Adrenal gland (tissue), 12 donors: Measurements from ENCODE around the gene COL5A1. TPM values are rescaled to one million over a fixed set of nuclear protein-coding genes. Genes with fewer than 3 reads are reported as not detected.

Experiments used
- DNase-seq, 7 donors: peaks; one replicate each; pipeline ENCODE4 v3.0.0-alpha.2; 2019 to 2020
- H3K27ac ChIP-seq, 5 donors: fragments of 200-600 bp; sonication (generic) in 4 of 5; 1 replicate in 3 of 5; 2 replicates in 2 of 5; pipeline versions ENCODE4 v1.5.1 to v1.8.0; 2016 to 2020; ENCODE audit warnings: mild to moderate bottlenecking in 1 of 5
- H3K27me3 ChIP-seq: fragments of 200-600 bp; 2 replicates; pipeline ENCODE4 v1.8.0; 2021
- H3K36me3 ChIP-seq, 2 donors: fragments of 200-600 bp; replicated peaks in 1 of 2; 1 replicate in 1 of 2; 2 replicates in 1 of 2; pipeline versions ENCODE4 v1.5.1 to v1.8.0; 2018 to 2022
- H3K4me1 ChIP-seq, 2 donors: fragments of 200-600 bp; replicated peaks in 1 of 2; 1 replicate in 1 of 2; 2 replicates in 1 of 2; pipeline versions ENCODE4 v1.5.1 to v1.8.0; 2018 to 2021
- H3K4me3 ChIP-seq, 4 donors: fragments of 200-600 bp; sonication (generic) in 3 of 4; one replicate each; pipeline ENCODE4 v1.5.1; 2016 to 2018
- H3K9me3 ChIP-seq, 3 donors: fragments of 200-600 bp; sonication (generic) in 1 of 3; replicated peaks in 1 of 3; 1 replicate in 2 of 3; 2 replicates in 1 of 3; pipeline versions ENCODE4 v1.5.1 to v1.8.0; 2016 to 2021
- POLR2A ChIP-seq, 2 donors: fragments of 450-650 bp; IDR thresholded peaks; one replicate each; pipeline ENCODE4 v1.6.1; 2017; ENCODE audit warnings: antibody characterized with exemption in 2 of 2, mild to moderate bottlenecking in 2 of 2, moderate library complexity in 1 of 2
- WGBS, 4 donors: extraction: QIAGEN DNeasy Blood & Tissue Kit in 2 of 4; methylation state at CpG; one replicate each; pipeline versions ENCODE4 v1.1.5 to v1.1.7; 2013 to 2017; 5-methylcytosine and 5-hydroxymethylcytosine counted together
- intact Hi-C, 2 donors: fragments of 100-400 bp; cut with DNase I; formaldehyde crosslinking; loops; one replicate each; pipeline versions ENCODE4 v1.14.1 to v1.15.0; 2022 to 2023
- polyA plus RNA-seq, 3 donors: library from polyadenylated mRNA; stranded (reverse); fragments of 200-250 nt in 2 of 3; fragments of 350-450 nt in 1 of 3; fragmentation: Illumina TruSeq in 1 of 3; extraction: RNeasy Lipid Tissue Mini Kit (QIAGEN cat#74804) in 1 of 3; gene quantifications; one replicate each; pipeline ENCODE4 v1.2.3, GENCODE V29; 2013 to 2014
- total RNA-seq, 9 donors: library from RNA; depleted of rRNA in 4 of 9; stranded (reverse); fragments of >200 nt in 4 of 9; fragments of 120-200 nt in 1 of 9; fragmentation: NEBNext Ultra II Directional in 1 of 9; extraction: Animal tissue kit (Norgen Biotek cat#: 25700) in 1 of 9; gene quantifications; one replicate each; pipeline versions ENCODE4 v1.1.0 to v1.2.4, GENCODE V29; 2013 to 2023
- TF ChIP-seq, protein P1 (sequence below), 6 experiments: fragments of 450-650 bp in 4 of 6; fragments of 200-600 bp in 2 of 6; sonication (generic) in 1 of 6; IDR thresholded peaks; 1 replicate in 5 of 6; 2 replicates in 1 of 6; pipeline versions ENCODE4 v1.5.1 to v1.8.0; 2016 to 2021; ENCODE audit warnings: antibody characterized with exemption in 6 of 6, mild to moderate bottlenecking in 2 of 6, moderate library complexity in 1 of 6
- donor health status: healthy with polysubstance abuse.
- donor health status: Bipolar disorder and iron deficiency.
- donor health status: DM: yes; HTN: yes; CAD: no.
- donor health status: DM: no; HTN: no; CAD: no.
- donor health status: DM: no; HTN: no; CAD: no.
- donor health status: DM: yes; HTN: yes; CAD: no.

COL5A1 gene
- total and polyA plus RNA-seq, 12 donors = 3.5 to 45.5 (median 29.3) TPM

DNA sequence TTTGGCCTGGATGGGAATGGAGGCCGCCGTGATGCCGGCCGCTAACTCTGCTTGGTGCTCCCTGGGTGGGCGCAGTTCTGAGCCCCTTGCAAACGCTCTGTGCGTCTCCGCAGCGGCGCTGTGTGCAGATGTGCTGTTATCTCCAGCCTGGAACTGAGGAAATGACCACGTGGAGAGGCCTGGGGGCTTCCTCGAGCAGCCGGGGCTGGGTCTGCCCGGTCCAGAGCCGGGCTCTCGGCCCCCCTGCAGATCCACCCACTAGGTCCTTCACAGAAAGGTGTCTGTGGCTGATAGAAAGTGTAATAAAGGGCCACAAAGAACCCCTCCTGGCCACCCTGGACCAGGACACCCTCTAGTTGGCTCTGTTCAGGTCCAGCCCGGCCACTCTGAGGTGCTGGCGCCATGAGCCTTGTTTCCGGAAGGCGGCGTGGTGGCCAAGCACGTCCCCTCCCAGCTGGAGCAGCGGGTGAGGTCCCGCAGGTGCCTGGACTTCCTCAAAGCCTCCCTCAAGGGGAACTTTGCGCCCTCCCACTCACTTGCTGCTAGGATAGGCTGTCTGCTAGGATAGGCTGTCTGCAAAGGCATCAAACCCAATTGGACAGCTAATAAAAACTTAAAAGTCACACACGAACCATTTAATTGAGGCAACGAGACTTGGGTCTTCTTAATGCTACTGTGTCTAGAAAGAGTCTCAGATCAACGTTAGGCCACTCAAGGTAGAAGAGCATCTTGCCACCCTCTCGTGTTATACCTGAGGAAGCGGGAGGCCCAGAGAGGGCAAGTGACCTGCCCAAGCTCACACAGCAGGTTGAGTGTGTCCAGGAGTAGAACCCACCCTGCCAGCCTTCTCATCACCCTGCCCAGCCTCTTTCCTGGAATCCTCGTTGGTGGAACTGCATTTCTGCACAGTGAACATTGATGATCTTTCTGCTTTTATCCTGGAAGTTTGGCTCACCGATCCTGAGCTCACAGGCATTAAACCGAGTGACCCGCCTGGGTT is 129.7 kb downstream of the COL5A1 start:
- H3K36me3 ChIP-seq = peaks cover 0 to 13% of the 10 kb centered on the region in 2 donors
- no peak overlapping the region for H3K27ac ChIP-seq
- intact Hi-C loops = loop anchor here (10.0 kb wide), 2 partner anchors 194 to 214 kb away; no protein-coding TSS in a partner anchor
- H3K4me3 ChIP-seq = no peak overlapping the region
- no peaks in the 10 kb centered on the region for H3K4me1 ChIP-seq
- no peak for DNase-seq
- TF ChIP-seq, protein P1, sequence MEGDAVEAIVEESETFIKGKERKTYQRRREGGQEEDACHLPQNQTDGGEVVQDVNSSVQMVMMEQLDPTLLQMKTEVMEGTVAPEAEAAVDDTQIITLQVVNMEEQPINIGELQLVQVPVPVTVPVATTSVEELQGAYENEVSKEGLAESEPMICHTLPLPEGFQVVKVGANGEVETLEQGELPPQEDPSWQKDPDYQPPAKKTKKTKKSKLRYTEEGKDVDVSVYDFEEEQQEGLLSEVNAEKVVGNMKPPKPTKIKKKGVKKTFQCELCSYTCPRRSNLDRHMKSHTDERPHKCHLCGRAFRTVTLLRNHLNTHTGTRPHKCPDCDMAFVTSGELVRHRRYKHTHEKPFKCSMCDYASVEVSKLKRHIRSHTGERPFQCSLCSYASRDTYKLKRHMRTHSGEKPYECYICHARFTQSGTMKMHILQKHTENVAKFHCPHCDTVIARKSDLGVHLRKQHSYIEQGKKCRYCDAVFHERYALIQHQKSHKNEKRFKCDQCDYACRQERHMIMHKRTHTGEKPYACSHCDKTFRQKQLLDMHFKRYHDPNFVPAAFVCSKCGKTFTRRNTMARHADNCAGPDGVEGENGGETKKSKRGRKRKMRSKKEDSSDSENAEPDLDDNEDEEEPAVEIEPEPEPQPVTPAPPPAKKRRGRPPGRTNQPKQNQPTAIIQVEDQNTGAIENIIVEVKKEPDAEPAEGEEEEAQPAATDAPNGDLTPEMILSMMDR (IDR thresholded peaks at IDR 0.05) = no peak
- TF ChIP-seq POLR2A (IDR thresholded peaks at IDR 0.05) = no peak
- H3K9me3 ChIP-seq = no peaks in the 10 kb centered on the region
- no peaks in the 10 kb centered on the region for H3K27me3 ChIP-seq
- 71 to 78% (median 78%) methylated on average over 23 to 34 of the region's 34 CpGs for WGBS, 4 donors

DNA sequence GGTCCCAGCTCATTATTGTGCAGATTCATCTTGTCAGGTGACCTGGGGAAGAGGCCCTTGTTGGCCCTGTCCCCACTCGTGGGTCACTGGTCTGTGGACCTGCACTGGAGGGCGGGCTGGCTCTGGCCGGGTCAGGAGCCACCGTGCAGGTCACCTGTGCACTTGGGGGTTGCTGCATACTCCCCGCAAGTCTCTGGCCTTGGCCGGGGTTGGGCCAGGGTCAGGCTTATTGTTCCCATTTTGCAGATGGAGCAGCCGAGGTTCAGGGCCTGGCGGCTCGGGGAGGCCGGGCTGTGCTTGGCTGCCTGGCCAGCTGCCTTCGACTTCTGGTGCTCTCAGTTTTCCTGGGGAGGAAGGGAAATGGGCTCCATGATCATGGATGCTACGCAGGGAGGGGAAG is 130.7 kb downstream of the COL5A1 start:
- no peaks in the 10 kb centered on the region for H3K4me1 ChIP-seq
- TF ChIP-seq, protein P1 (IDR thresholded peaks at IDR 0.05) = no peak
- DNase-seq = no peak
- intact Hi-C loops = loop anchor here (10.0 kb wide), 2 partner anchors 192 to 212 kb away; no protein-coding TSS in a partner anchor
- H3K27ac ChIP-seq = no peak overlapping the region
- 89 to 94% (median 91%) methylated on average over 10 to 12 of the region's 12 CpGs for WGBS, 4 donors
- no peaks in the 10 kb centered on the region for H3K27me3 ChIP-seq
- H3K4me3 ChIP-seq = no peak overlapping the region
- no peaks in the 10 kb centered on the region for H3K9me3 ChIP-seq
- H3K36me3 ChIP-seq = peaks cover 0 to 13% of the 10 kb centered on the region in 2 donors

DNA sequence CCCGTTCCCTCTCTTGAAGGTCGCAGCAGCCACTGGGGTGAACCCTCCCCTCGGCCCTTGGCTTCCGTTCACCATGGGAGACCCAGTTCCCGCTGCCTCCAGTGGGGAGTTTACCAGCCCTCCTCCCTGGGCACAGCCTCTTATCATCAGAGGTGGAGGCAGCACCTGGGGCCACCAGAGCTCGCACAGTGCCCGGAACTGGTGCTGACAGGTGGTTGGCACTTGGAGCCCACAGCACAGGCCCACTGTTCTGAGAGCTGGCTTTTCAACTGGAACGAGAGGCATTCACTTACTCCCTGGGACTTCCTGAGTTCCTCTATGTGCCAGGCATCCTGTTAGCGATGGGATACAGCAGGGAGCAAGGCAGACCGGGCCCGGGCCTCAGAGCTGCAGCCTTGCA is 132.2 kb downstream of the COL5A1 start:
- no peak for TF ChIP-seq POLR2A (IDR thresholded peaks at IDR 0.05)
- peaks cover 0 to 3% of the 10 kb centered on the region in 2 donors for H3K4me1 ChIP-seq
- H3K4me3 ChIP-seq = no peak overlapping the region
- H3K36me3 ChIP-seq = peaks cover 0 to 13% of the 10 kb centered on the region in 2 donors
- no peak for DNase-seq
- H3K27me3 ChIP-seq = no peaks in the 10 kb centered on the region
- no peaks in the 10 kb centered on the region for H3K9me3 ChIP-seq
- intact Hi-C loops = loop anchor here (10.0 kb wide), 2 partner anchors 191 to 211 kb away; no protein-coding TSS in a partner anchor
- no peak overlapping the region for H3K27ac ChIP-seq
- 89 to 100% (median 96%) methylated on average over 5 to 11 of the region's 11 CpGs for WGBS, 4 donors

DNA sequence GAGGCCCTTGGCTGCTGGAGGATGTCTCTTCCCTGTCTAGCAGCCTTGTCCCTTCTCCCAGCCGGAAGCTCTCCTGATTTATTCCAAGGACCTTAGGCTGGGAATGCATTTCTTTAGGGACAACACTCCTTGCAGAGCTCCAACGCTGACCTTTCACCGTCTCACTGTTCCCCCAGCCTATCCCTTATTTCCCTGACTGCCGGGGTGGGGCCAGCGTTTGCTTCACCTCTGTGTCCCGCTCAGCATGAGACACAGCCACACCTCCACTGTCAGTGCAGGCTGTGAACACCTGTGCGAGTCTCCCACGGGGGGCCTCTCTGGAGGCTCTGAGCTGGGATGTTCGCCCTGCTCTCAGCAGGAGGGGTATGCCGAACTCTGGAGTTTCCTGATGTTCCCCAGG is 132.8 kb downstream of the COL5A1 start:
- TF ChIP-seq, protein P1 (IDR thresholded peaks at IDR 0.05) = no peak
- no peak for TF ChIP-seq POLR2A (IDR thresholded peaks at IDR 0.05)
- H3K27ac ChIP-seq = no peak overlapping the region
- no peak overlapping the region for H3K4me3 ChIP-seq
- H3K4me1 ChIP-seq = peaks cover 0 to 7% of the 10 kb centered on the region in 2 donors
- no peak for DNase-seq
- WGBS, 4 donors = 81 to 93% (median 90%) methylated on average over 10 of the region's 10 CpGs
- H3K27me3 ChIP-seq = no peaks in the 10 kb centered on the region
- intact Hi-C loops = loop anchor here (10.0 kb wide), 2 partner anchors 190 to 210 kb away; no protein-coding TSS in a partner anchor
- H3K9me3 ChIP-seq = no peaks in the 10 kb centered on the region
- peaks cover 0 to 13% of the 10 kb centered on the region in 2 donors for H3K36me3 ChIP-seq
